ENCODE measurements around the gene PKN1. TPM values are rescaled to one million over a fixed set of nuclear protein-coding genes. Genes with fewer than 3 reads are reported as not detected.

The PKN1 gene
- total RNA-seq, 1 donor from 2014 or later, result 68.3 TPM

GRCh38 chr19:14405380-14405757 is 27.7 kb upstream of the PKN1 start:
- H3K36me3 ChIP-seq (ENCODE audit: insufficient read depth, low read length), result peaks cover 24% of the 10 kb centered on the region
- Mint-ChIP-seq H3K27me3 (ENCODE audit: low read depth, unreplicated experiment) (no peaks in the 10 kb centered on the region), H3K9me3 (ENCODE audit: unreplicated experiment) (peaks cover 3% of the 10 kb centered on the region), H3K4me1 (ENCODE audit: low read depth, unreplicated experiment) (no peaks in the 10 kb centered on the region), H3K4me3 (ENCODE audit: unreplicated experiment) (no peak overlapping the region), H3K36me3 (ENCODE audit: low read depth, unreplicated experiment) (peaks cover 3% of the 10 kb centered on the region), H3K27ac (ENCODE audit: unreplicated experiment) (no peak overlapping the region)
- H3K9ac ChIP-seq (ENCODE audit: low read length), result no peak overlapping the region
- H3K27me3 ChIP-seq (ENCODE audit: insufficient read depth, low read length), result no peaks in the 10 kb centered on the region
- peaks cover 10% of the 10 kb centered on the region for H3K79me2 ChIP-seq (ENCODE audit: insufficient read depth, low read length)
- FAIRE-seq (no peak), DNase-seq (ENCODE audit: low read depth) (no peak)
- peaks cover 11% of the 10 kb centered on the region for H3K4me1 ChIP-seq (ENCODE audit: insufficient read depth, low read length)
- no peak overlapping the region for H3K27ac ChIP-seq (ENCODE audit: low read depth, low read length)
- peaks cover 38% of the 10 kb centered on the region for H4K20me1 ChIP-seq (ENCODE audit: insufficient read depth, low read length)
- H3K4me3 ChIP-seq (ENCODE audit: insufficient read depth, low read depth, low read length), result no peak overlapping the region
- H3K9me3 ChIP-seq (ENCODE audit: insufficient read depth, low read depth, low read length), result no peaks in the 10 kb centered on the region
- no peak overlapping the region for H2AFZ ChIP-seq (ENCODE audit: low read depth, low read length)
- TF ChIP-seq CTCF (IDR thresholded peaks at IDR 0.05; ENCODE audit: insufficient read depth, low read depth, low read length) (no peak), EZH2 (IDR thresholded peaks at IDR 0.05; ENCODE audit: insufficient read depth, low read length) (no peak)
- H3K4me2 ChIP-seq (ENCODE audit: low read length), result no peak overlapping the region

GRCh38 chr19:14405758-14406644 is 27.1 kb upstream of the PKN1 start:
- peaks cover 6% of the 10 kb centered on the region for H3K4me1 ChIP-seq (ENCODE audit: insufficient read depth, low read length)
- H3K9ac ChIP-seq (ENCODE audit: low read length), result no peak overlapping the region
- H3K4me1 Mint-ChIP-seq (ENCODE audit: low read depth, unreplicated experiment), result no peaks in the 10 kb centered on the region
- H3K4me2 ChIP-seq (ENCODE audit: low read length), result peak overlapping the region; percentile 41
- H3K36me3 Mint-ChIP-seq (ENCODE audit: low read depth, unreplicated experiment), result peaks cover 6% of the 10 kb centered on the region
- no peaks in the 10 kb centered on the region for H3K27me3 ChIP-seq (ENCODE audit: insufficient read depth, low read length)
- peak; percentile 59 for DNase-seq (ENCODE audit: low read depth)
- no peaks in the 10 kb centered on the region for H3K9me3 ChIP-seq (ENCODE audit: insufficient read depth, low read depth, low read length)
- H3K36me3 ChIP-seq (ENCODE audit: insufficient read depth, low read length), result peaks cover 28% of the 10 kb centered on the region
- H4K20me1 ChIP-seq (ENCODE audit: insufficient read depth, low read length), result peaks cover 44% of the 10 kb centered on the region
- no peak overlapping the region for H3K4me3 Mint-ChIP-seq (ENCODE audit: unreplicated experiment)
- peaks cover 15% of the 10 kb centered on the region for H3K79me2 ChIP-seq (ENCODE audit: insufficient read depth, low read length)
- TF ChIP-seq CTCF (IDR thresholded peaks at IDR 0.05; ENCODE audit: insufficient read depth, low read depth, low read length) (peak; percentile 33), EZH2 (IDR thresholded peaks at IDR 0.05; ENCODE audit: insufficient read depth, low read length) (no peak)
- H2AFZ ChIP-seq (ENCODE audit: low read depth, low read length), result no peak overlapping the region
- no peak overlapping the region for H3K27ac ChIP-seq (ENCODE audit: low read depth, low read length)
- FAIRE-seq, result no peak
- no peak overlapping the region for H3K27ac Mint-ChIP-seq (ENCODE audit: unreplicated experiment)
- no peak overlapping the region for H3K4me3 ChIP-seq (ENCODE audit: insufficient read depth, low read depth, low read length)
- H3K9me3 Mint-ChIP-seq (ENCODE audit: unreplicated experiment), result peaks cover 3% of the 10 kb centered on the region
- no peaks in the 10 kb centered on the region for H3K27me3 Mint-ChIP-seq (ENCODE audit: low read depth, unreplicated experiment)
